Lower lobe of right lung (tissue), 2 donors: Measurements from ENCODE around the gene RNPEPL1. TPM values are rescaled to one million over a fixed set of nuclear protein-coding genes. Genes with fewer than 3 reads are reported as not detected.
"Not testable (repeated sequence)": the region's sequence is repeated elsewhere in the genome, so short reads cannot be mapped to it uniquely, and the experiment has no call there.

Experiments
- ATAC-seq, 2 donors: fragments of 200-7000 bp; cut with Tn5 transposase; one replicate each; pipeline ENCODE4 v1.9.1; 2020 to 2022; ENCODE audit warnings: mild to moderate bottlenecking in 2 of 2, moderate library complexity in 2 of 2
- DNase-seq: peaks from one replicate; pipeline ENCODE4 v3.0.0-alpha.2; 2020
- H3K27ac ChIP-seq: fragments of 200-600 bp; one replicate; pipeline ENCODE4 v1.8.0; 2022
- H3K27me3 ChIP-seq: fragments of 200-600 bp; one replicate; pipeline ENCODE4 v1.8.0; 2022; ENCODE audit warnings: low read depth
- H3K36me3 ChIP-seq: fragments of 200-600 bp; one replicate; pipeline ENCODE4 v1.8.0; 2022; ENCODE audit warnings: mild to moderate bottlenecking
- H3K4me1 ChIP-seq: fragments of 200-600 bp; one replicate; pipeline ENCODE4 v1.8.0; 2022
- H3K4me3 ChIP-seq: fragments of 200-600 bp; one replicate; pipeline ENCODE4 v1.8.0; 2022; ENCODE audit warnings: mild to moderate bottlenecking
- H3K9me3 ChIP-seq: fragments of 200-600 bp; one replicate; pipeline ENCODE4 v1.8.0; 2022
- CTCF ChIP-seq: fragments of 200-600 bp; IDR thresholded peaks from one replicate; pipeline ENCODE4 v1.8.0; 2022; ENCODE audit warnings: antibody characterized with exemption, mild to moderate bottlenecking
- intact Hi-C: fragments of 100-400 bp; cut with DNase I; formaldehyde crosslinking; loops from one replicate; pipeline ENCODE4 v1.11.0; 2022
- total RNA-seq: library from RNA; stranded (reverse); fragmentation: NEBNext Ultra II Directional; extraction: Animal tissue kit (Norgen Biotek cat#: 25700); gene quantifications from one replicate; pipeline ENCODE4 v1.2.1, GENCODE V29; 2021
- donor health status: DM: no; HTN: yes; CAD: no; lungs with severe emphysema.

RNPEPL1 gene
- total RNA-seq, 1 donor from 2014 or later, result 102 TPM

DNA sequence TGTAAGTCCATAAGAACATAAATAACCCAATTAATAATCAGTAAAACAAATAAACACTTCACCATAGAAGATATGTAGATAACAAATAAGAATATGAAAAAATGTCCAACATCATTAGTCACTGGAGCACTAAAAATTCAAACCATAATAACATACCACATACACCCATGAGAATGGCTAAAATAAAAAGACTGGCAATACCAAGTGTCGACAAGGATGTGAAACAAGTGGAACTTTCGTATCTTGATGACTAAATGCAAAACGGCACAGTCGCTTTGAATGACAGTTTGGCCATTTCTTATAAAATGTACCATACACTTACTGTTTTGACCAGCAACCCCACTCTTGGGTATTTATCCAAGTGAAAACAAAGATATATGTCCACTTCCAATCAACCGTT is 37.2 kb upstream of the RNPEPL1 start:
- TF ChIP-seq CTCF, result no peak
- DNase-seq (no peak), ATAC-seq (no peak)
- intact Hi-C loops, result no loop called here
- no peaks in the 10 kb centered on the region for H3K27me3 ChIP-seq
- no peak overlapping the region for H3K4me3 ChIP-seq
- peaks cover 16% of the 10 kb centered on the region for H3K36me3 ChIP-seq
- H3K27ac ChIP-seq, result no peak overlapping the region
- no peaks in the 10 kb centered on the region for H3K4me1 ChIP-seq
- peaks cover 20% of the 10 kb centered on the region for H3K9me3 ChIP-seq

DNA sequence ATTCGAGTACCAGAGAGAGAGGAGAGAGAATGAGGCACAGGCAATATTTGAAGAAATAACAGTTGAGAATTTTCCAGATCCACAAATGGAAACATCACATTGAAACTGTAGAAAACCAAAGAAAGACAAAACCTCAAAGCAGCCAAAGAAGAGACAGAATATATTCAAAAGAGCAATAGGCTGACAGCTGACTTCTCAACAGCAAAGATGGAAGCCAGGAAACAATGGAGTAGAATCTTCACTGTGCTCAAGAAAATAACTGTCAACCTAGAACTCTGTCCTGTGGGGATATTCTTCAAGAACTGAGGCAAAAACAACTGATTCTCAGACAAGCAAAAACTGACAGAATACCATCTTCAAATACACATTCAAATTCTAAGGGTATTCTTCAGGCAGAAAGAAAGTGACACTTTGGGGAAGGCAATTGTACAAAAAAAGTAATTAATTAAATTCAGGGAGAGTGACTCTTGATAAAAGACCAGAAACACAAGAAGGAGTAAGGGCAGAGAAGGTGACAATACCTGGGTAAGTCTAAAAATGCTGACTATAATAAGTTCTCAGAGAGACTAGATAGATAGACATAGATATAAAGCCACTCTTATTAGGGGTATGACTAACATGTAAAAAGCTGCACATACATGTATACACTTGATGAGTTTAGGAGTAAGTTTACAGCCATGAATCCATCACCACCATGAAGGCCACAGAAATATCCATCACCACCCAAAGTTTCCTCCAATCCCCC is 36.1 kb upstream of the RNPEPL1 start:
- Histone ChIP-seq H3K36me3 (peaks cover 18% of the 10 kb centered on the region), H3K27ac (no peak overlapping the region), H3K9me3 (peaks cover 20% of the 10 kb centered on the region), H3K4me3 (no peak overlapping the region), H3K4me1 (no peaks in the 10 kb centered on the region), H3K27me3 (no peaks in the 10 kb centered on the region)
- intact Hi-C loops, result no loop called here
- no peak for ATAC-seq
- no peak for TF ChIP-seq CTCF
- DNase-seq, result no peak

DNA sequence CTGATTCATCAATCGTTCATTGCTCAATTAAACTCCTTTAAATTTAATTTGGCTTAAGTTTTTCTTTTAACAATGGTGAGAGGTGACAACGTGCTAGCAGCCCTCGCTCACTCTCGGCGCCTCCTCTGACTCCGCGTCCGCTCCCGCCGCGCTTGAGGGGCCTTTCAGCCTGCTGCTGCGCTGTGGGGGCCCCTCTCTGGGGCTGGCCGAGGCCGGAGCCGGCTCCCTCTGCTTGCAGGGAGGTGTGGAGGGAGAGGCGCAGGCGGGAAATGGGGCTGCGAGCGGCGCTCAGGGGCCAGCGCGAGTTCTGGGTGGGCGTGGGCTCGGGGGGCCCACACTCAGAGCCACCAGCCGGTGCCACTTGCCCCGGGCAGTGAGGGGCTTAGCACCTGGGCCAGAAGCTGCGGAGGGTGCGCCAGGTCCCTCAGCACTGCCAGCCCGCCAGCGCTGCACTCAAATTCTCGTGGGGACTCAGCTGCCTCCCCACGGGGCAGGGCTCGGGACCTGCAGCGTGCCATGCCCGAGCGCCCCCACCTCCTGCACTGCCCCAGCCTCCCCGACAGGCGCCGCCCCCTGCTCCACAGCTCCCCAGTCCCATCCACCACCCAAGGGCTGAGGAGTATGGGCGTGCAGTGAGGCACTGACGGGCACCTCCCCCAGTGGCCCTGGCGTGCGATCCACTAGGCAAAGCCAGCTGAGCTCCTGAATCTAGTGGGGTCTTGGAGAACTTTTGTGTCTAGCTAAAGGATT is 30.1 kb upstream of the RNPEPL1 start:
- H3K4me3 ChIP-seq, result no peak overlapping the region
- no peak for ATAC-seq
- H3K4me1 ChIP-seq, result no peaks in the 10 kb centered on the region
- no peaks in the 10 kb centered on the region for H3K9me3 ChIP-seq
- H3K27me3 ChIP-seq, result no peaks in the 10 kb centered on the region
- TF ChIP-seq CTCF, result no peak
- no peak overlapping the region for H3K27ac ChIP-seq
- peaks cover 44% of the 10 kb centered on the region for H3K36me3 ChIP-seq
- intact Hi-C loops, result no loop called here
- DNase-seq, result no peak

GRCh38 chr2:240539101-240539500 is 29.2 kb upstream of the RNPEPL1 start:
- H3K9me3 ChIP-seq, intact Hi-C loops, ATAC-seq, DNase-seq, H3K4me3 ChIP-seq, H3K4me1 ChIP-seq, H3K27me3 ChIP-seq, H3K27ac ChIP-seq: not testable (repeated sequence)
- peaks cover 44% of the 10 kb centered on the region for H3K36me3 ChIP-seq

- TF ChIP-seq CTCF, result no peak
- Histone ChIP-seq H3K36me3 (peaks cover 41% of the 10 kb centered on the region), H3K4me3 (no peak overlapping the region), H3K27me3 (no peaks in the 10 kb centered on the region), H3K4me1 (no peaks in the 10 kb centered on the region), H3K27ac (no peak overlapping the region), H3K9me3 (no peaks in the 10 kb centered on the region)
- DNase-seq (no peak), ATAC-seq (no peak)
- intact Hi-C loops, result no loop called here
These were observed 28.4 kb upstream of the RNPEPL1 start for GRCh38 chr2:240539906-240540305.

- Histone ChIP-seq H3K27me3 (no peaks in the 10 kb centered on the region), H3K4me1 (no peaks in the 10 kb centered on the region), H3K9me3 (no peaks in the 10 kb centered on the region), H3K4me3 (no peak overlapping the region), H3K36me3 (peaks cover 29% of the 10 kb centered on the region), H3K27ac (no peak overlapping the region)
- intact Hi-C loops, result no loop called here
- no peak for ATAC-seq
- no peak for TF ChIP-seq CTCF
- DNase-seq, result no peak
These were observed 17.0 kb upstream of the RNPEPL1 start for GRCh38 chr2:240551288-240551687.
